HG03469 (cell line): ENCODE data around the gene ATN1.

Experiments
- ATAC-seq: cut with Tn5 transposase; IDR thresholded peaks from one replicate; pipeline ENCODE4 v1.9.1; 2021; ENCODE audit warnings: mild to moderate bottlenecking, moderate library complexity, moderate number of reproducible peaks; ENCODE audit not compliant: unreplicated experiment

The ATN1 gene

GRCh38 chr12:6957151-6957701 is 29.5 kb downstream of the ATN1 start:
- ATAC-seq, result no peak

- ATAC-seq, result no peak
Observed at GRCh38 chr12:6957741-6958608, 30.2 kb downstream of the ATN1 start.

GRCh38 chr12:6958609-6959057 is 30.9 kb downstream of the ATN1 start:
- no peak for ATAC-seq

- no peak for ATAC-seq
Observed at GRCh38 chr12:6959058-6959804, 31.5 kb downstream of the ATN1 start.

GRCh38 chr12:6959805-6960592 is 32.2 kb downstream of the ATN1 start:
- no peak for ATAC-seq

GRCh38 chr12:6960593-6961277 is 33.0 kb downstream of the ATN1 start:
- ATAC-seq, result no peak

- no peak for ATAC-seq
Observed at GRCh38 chr12:6961278-6961694, 33.5 kb downstream of the ATN1 start.

GRCh38 chr12:6961695-6962284 is 34.0 kb downstream of the ATN1 start:
- no peak for ATAC-seq

- ATAC-seq, result no peak
Observed at GRCh38 chr12:6962285-6963015, 34.7 kb downstream of the ATN1 start.

GRCh38 chr12:6963016-6963731 is 35.4 kb downstream of the ATN1 start:
- ATAC-seq, result no peak

GRCh38 chr12:6963791-6964413 is 36.1 kb downstream of the ATN1 start:
- no peak for ATAC-seq

- no peak for ATAC-seq
Observed at GRCh38 chr12:6964605-6965025, 36.9 kb downstream of the ATN1 start.

GRCh38 chr12:6965026-6965661 is 37.4 kb downstream of the ATN1 start:
- ATAC-seq, result no peak

- no peak for ATAC-seq
Observed at GRCh38 chr12:6965714-6966113, 38.0 kb downstream of the ATN1 start.

GRCh38 chr12:6966351-6966750 is 38.6 kb downstream of the ATN1 start:
- no peak for ATAC-seq

GRCh38 chr12:6967651-6968100 is 39.9 kb downstream of the ATN1 start:
- ATAC-seq, result no peak

- no peak for ATAC-seq
Observed at GRCh38 chr12:6968426-6968825, 40.7 kb downstream of the ATN1 start.
